ENCODE results near the gene HBP1.

DNA sequence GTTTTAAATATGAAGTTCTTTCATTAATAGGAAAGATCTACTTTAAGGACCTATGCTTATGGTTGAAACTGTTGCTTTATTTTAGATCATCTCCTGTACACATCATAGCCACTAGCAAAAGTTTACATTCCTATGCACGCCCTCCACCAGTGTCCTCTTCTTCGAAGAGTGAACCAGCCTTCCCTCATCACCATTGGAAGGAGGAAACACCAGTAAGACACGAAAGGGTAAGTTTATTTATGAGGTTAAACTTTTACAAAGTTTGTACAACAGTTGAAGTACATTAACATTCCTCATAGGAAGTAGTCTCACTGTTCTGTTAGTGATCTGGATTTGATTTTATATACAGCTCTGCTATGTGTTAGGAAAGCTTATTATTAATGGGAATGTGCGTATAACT is 16.9 kb downstream of the HBP1 start:
- TF ChIP-seq EZH2 (IDR thresholded peaks at IDR 0.05) (no peak), CTCF (IDR thresholded peaks at IDR 0.05) (no peak), EZH2phosphoT487 (IDR thresholded peaks at IDR 0.05) (no peak)
